Measurements from ENCODE around the gene SUPV3L1. TPM values are rescaled to one million over a fixed set of nuclear protein-coding genes. Genes with fewer than 3 reads are reported as not detected.

Gene SUPV3L1
- total and polyA plus RNA-seq, 9 donors = 21.7 to 39.8 (median 28.4) TPM

- intact Hi-C loops (cut with DNase I) = no loop called here
- TF ChIP-seq, protein P1, sequence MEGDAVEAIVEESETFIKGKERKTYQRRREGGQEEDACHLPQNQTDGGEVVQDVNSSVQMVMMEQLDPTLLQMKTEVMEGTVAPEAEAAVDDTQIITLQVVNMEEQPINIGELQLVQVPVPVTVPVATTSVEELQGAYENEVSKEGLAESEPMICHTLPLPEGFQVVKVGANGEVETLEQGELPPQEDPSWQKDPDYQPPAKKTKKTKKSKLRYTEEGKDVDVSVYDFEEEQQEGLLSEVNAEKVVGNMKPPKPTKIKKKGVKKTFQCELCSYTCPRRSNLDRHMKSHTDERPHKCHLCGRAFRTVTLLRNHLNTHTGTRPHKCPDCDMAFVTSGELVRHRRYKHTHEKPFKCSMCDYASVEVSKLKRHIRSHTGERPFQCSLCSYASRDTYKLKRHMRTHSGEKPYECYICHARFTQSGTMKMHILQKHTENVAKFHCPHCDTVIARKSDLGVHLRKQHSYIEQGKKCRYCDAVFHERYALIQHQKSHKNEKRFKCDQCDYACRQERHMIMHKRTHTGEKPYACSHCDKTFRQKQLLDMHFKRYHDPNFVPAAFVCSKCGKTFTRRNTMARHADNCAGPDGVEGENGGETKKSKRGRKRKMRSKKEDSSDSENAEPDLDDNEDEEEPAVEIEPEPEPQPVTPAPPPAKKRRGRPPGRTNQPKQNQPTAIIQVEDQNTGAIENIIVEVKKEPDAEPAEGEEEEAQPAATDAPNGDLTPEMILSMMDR (IDR thresholded peaks at IDR 0.05) = no peak
- TF ChIP-seq EP300 (IDR thresholded peaks at IDR 0.05) = no peak
Observed at GRCh38 chr10:69232736-69233480, 52.9 kb downstream of the SUPV3L1 start.

DNA sequence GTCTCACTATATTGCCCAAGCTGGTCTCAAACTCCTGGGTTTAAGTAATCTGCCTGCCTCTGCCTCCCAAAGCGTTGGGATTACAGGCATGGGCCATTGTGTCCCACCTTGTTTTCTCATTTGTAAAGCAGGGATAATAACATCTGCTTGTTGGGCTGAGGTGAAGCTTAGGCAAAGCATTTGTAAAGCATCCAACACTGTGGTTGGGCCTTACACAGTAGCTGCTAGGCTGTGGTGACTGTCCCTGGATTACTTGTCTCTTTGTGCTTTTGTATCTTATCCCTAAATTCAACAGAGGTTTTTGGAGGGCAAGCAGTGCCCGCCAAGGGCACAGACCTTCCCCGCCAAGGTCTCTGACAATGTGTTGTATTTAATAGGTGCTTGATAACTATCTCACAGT lies 54.4 kb downstream of the SUPV3L1 start:
- Histone ChIP-seq H3K27ac (no peak overlapping the region), H3K4me3 (no peak overlapping the region), H3K36me3 (no peaks in the 10 kb centered on the region), H3K9me3 (no peaks in the 10 kb centered on the region), H3K4me1 (ENCODE audit: insufficient read depth) (no peaks in the 10 kb centered on the region), H3K27me3 (no peaks in the 10 kb centered on the region)
- intact Hi-C loops (cut with DNase I) = no loop called here
- 96 to 100% (median 98%) methylated on average over 3 of the region's 3 CpGs for WGBS, 3 donors
- no peak for DNase-seq
- TF ChIP-seq POLR2A (IDR thresholded peaks at IDR 0.05) (no peak), EP300 (IDR thresholded peaks at IDR 0.05) (no peak)
- TF ChIP-seq, protein P1 (IDR thresholded peaks at IDR 0.05) = no peak

More at GRCh38 chr10:69232736-69233480, 52.9 kb downstream of the SUPV3L1 start:
- Histone ChIP-seq H3K4me1 (ENCODE audit: insufficient read depth) (no peaks in the 10 kb centered on the region), H3K36me3 (no peaks in the 10 kb centered on the region), H3K27ac (no peak overlapping the region), H3K4me3 (no peak overlapping the region), H3K27me3 (no peaks in the 10 kb centered on the region), H3K9me3 (no peaks in the 10 kb centered on the region)
- DNase-seq = peak in 1 of 5 donors; percentile 25
- WGBS, 3 donors = 53 to 65% (median 58%) methylated on average over 22 of the region's 22 CpGs

DNA sequence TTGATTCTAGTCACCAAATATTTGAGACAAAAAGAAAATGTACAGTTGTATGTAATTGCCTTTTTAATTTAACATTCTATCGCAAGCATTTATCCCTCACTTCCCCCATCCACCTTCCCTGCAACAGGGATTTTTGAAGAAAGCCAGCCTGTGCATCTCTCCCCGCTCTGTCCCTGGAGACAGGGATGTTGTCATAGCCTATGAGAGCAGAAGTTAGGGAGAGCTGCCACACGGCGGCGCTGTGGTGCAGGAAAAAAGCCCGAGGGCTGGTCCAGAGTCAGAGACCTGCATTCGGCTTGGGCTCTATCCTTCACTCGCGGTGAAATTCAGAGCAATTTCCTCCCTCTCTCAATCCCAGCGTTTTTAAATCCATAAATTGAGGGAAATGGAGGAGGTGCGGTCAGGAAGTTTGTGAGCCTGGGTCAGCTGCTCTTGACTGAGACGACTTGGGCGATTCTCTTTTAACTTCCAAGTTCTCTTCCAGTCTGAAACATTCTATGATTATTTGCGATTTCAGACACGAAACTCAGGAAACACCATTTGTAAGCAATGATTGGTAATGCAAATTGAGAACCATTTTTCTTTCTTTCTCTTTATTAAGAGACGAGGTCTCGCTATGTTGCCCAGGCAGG lies 57.6 kb downstream of the SUPV3L1 start:
- no peaks in the 10 kb centered on the region for H3K4me1 ChIP-seq (ENCODE audit: insufficient read depth)
- no peaks in the 10 kb centered on the region for H3K27me3 ChIP-seq
- peak; percentile 75 to 93 (median 91) for DNase-seq
- no peak overlapping the region for H3K27ac ChIP-seq
- no peaks in the 10 kb centered on the region for H3K9me3 ChIP-seq
- no peak overlapping the region for H3K4me3 ChIP-seq
- WGBS, 3 donors = 10 to 15% (median 12%) methylated on average over 17 of the region's 17 CpGs
- intact Hi-C loops (cut with DNase I) = loop anchor here in 3 of 4 donors (2.0 to 5.0 kb wide), 4 partner anchors 153 to 175 kb away; no protein-coding TSS in a partner anchor
- TF ChIP-seq EP300 (IDR thresholded peaks at IDR 0.05) (no peak), POLR2A (IDR thresholded peaks at IDR 0.05) (no peak)
- TF ChIP-seq, protein P1 (IDR thresholded peaks at IDR 0.05) = peak; percentile 74 to 92 (median 92)
- no peaks in the 10 kb centered on the region for H3K36me3 ChIP-seq

DNA sequence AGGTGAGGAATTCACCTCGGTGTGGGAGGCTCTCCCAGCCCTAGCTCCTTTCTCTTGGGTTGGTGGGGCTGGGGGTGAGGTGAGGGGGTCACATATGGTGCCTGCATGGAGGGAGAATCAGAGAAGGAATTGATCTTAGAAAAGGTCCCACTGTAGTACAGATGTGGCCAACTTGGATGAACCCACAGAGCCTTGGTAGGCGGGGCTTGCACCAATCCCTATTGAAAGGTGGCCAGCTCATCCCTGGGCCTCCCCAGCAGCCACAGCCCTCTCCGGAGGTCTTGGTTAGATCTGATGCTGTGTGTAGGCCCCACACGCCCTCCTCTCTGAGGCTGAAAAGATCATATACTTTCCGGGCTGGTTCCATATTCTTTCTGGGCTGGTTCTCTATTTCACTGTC lies 59.1 kb downstream of the SUPV3L1 start:
- Histone ChIP-seq H3K36me3 (no peaks in the 10 kb centered on the region), H3K27ac (no peak overlapping the region), H3K27me3 (no peaks in the 10 kb centered on the region), H3K9me3 (no peaks in the 10 kb centered on the region), H3K4me1 (ENCODE audit: insufficient read depth) (no peaks in the 10 kb centered on the region), H3K4me3 (no peak overlapping the region)
- no peak for DNase-seq
- WGBS, 3 donors = 84 to 87% (median 85%) methylated on average over 5 of the region's 5 CpGs
- intact Hi-C loops (cut with DNase I) = loop anchor here in 2 of 4 donors (5.0 kb wide), 2 partner anchors 153 to 173 kb away; no protein-coding TSS in a partner anchor
- TF ChIP-seq EP300 (IDR thresholded peaks at IDR 0.05) (no peak), POLR2A (IDR thresholded peaks at IDR 0.05) (no peak)
- TF ChIP-seq, protein P1 (IDR thresholded peaks at IDR 0.05) = no peak

Data from ovary (tissue), 9 donors.